Epithelial cell of proximal tubule (primary cell): ENCODE results near the gene RER1. TPM values are rescaled to one million over a fixed set of nuclear protein-coding genes. Genes with fewer than 3 reads are reported as not detected.

ENCODE experiments used
- DNase-seq: peaks from one replicate; pipeline ENCODE4 v3.0.0-alpha.2; 2011; ENCODE audit warnings: low read depth
- H3K4me3 ChIP-seq: 2 replicates; pipeline ENCODE4 v1.5.1; 2011; ENCODE audit warnings: low read depth, mild to moderate bottlenecking, low read length
- total RNA-seq: library from RNA; depleted of rRNA; stranded (reverse); fragments of >200 nt; gene quantifications from 2 replicates; pipeline ENCODE4 v1.2.3, GENCODE V29; 2015
- TF ChIP-seq, protein P1 (sequence below): conservative IDR thresholded peaks from 2 replicates; pipeline ENCODE4 v1.5.1; 2012; ENCODE audit warnings: low read depth, mild to moderate bottlenecking, low read length

RER1 gene, protein sequence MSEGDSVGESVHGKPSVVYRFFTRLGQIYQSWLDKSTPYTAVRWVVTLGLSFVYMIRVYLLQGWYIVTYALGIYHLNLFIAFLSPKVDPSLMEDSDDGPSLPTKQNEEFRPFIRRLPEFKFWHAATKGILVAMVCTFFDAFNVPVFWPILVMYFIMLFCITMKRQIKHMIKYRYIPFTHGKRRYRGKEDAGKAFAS
- total RNA-seq: 114 and 185 TPM in 2 replicates

DNA sequence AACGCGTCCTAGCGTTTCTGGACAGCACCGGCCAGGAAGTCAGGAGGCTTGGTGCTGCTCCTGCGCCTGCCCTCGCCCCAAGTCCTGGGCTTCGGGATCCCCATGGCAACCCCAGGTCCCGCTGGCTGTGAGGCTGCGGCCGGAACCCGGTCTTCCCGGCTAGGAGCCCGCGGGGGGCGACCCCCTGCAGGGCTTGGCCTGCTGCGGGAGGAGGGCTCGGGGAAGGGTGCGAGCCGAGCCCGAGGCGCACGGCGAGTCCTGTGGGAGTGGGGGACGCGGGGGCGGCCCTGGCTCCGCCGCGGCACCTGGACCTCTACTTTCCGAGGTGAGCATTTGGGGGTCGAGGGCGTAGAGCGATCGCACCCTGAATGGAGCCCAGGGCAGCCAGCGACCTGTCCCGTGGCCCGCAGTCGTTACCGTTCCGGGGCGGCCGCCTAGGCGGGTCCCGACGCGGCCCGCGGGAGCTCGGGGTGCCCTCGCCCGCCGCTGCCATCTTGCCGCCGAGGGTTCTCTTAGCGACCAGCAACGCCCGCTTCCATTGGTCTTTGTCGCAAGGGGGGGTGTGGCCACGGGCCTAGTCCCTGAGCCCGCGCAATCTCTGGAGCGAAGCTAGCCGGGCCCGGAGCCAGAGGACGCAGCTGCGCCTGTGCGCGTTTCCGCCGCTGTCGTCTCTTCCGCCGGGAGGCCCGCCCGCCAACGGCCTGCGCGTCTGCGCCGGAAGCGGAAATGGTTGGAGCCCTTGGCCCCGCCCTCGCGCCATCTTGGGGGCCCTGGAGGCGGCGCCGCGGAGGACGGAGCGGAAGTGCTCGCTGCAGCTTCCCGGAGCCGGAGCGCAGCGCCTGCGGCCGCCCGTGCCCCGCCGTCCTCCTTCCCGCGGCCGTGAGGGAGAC lies at the start of gene RER1, which contains the start of gene MORN1:
Gene RER1 (plus strand): TSS at position 801 of the 890 bp plus-strand sequence. CDS start 3,950 bp downstream, outside the sequence.
Gene MORN1 (minus strand): TSS at position 514 of the 890 bp plus-strand sequence. CDS start 21 bp downstream, at position 493.
- H3K4me3 ChIP-seq: peak within 1 kb of the TSS; percentile 100
- TF ChIP-seq, protein P1, sequence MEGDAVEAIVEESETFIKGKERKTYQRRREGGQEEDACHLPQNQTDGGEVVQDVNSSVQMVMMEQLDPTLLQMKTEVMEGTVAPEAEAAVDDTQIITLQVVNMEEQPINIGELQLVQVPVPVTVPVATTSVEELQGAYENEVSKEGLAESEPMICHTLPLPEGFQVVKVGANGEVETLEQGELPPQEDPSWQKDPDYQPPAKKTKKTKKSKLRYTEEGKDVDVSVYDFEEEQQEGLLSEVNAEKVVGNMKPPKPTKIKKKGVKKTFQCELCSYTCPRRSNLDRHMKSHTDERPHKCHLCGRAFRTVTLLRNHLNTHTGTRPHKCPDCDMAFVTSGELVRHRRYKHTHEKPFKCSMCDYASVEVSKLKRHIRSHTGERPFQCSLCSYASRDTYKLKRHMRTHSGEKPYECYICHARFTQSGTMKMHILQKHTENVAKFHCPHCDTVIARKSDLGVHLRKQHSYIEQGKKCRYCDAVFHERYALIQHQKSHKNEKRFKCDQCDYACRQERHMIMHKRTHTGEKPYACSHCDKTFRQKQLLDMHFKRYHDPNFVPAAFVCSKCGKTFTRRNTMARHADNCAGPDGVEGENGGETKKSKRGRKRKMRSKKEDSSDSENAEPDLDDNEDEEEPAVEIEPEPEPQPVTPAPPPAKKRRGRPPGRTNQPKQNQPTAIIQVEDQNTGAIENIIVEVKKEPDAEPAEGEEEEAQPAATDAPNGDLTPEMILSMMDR: no peak

DNA sequence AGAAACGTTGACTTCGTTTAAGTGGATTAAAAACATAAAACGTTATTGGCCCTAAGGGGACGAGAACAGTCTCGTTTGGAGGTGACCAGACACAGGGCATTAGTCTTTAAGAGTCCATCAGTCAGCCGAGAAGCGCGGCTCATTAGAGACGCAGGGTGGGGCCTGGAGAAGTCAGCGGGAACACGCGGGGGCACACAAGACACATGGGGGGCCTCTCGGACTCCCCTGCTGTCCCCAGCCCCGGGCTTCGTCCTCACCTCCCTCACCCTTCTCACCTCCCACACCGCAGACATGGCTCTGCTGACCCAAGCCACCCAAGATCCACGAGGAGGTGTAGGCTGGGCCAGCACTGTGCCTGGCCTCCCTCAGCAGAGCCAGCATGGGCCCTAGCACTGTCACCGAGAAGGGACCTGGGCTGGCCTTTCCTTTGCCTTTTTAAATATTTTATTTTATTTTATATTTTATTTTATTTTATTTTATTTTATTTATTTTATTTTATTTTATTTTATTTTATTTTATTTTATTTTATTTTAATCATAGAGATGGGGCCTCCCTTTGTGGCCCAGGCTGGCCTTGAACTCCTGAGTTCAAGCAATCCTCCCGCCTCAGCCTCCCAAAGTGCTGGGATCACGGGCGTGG lies 49.1 kb upstream of the RER1 start:
- DNase-seq: no peak
- TF ChIP-seq, protein P1: no peak
- H3K4me3 ChIP-seq: no peak overlapping the region

More for the DNA sequence above, at the start of gene RER1, which contains the start of gene MORN1:
- DNase-seq: peak; percentile 65

DNA sequence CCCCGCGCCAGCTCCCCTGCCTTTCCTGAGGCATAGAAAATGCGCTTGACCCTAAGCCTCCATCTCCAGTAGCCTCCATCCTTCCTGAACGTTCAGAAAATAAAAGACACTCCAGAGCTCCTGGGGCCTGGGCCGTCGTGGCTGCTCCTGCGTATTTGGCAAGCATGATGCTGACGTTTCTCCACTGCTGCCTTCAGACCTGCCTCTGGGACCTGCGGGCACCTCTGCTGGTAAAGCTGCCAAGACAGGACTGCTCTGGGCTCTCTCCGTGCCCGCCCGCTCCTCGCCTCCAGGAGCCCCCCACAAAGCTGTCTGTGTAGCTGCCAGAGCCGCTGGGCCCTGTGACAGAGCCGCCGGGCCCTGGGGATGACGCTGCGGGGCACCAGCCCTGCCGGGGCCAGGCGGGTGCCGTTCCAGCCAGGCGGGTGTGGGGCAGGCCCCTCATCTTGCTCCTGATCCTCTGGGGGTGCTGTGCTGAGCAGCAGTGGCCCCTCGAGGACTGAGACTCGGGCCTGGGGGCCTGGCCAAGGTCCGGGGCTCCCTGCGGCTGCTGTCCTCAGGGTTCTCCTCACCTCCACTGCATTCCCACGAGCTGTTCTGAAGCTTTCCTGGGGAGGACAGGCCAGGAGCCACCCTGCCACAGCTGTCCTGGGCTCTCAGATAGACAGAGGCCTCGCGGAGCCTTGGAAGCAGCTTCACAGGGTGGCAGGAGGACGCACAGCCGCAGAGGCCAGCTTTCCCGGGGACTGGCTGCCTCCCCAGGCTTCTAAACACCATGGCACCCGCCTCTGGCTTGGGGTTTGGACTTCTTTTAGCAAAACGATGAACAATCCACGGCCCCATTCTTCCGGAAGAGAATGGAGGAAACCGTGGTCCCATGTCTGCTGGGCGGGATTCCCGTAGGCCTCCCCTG lies 48.4 kb upstream of the RER1 start:
- no peak overlapping the region for H3K4me3 ChIP-seq
- TF ChIP-seq, protein P1: no peak
- DNase-seq: no peak

DNA sequence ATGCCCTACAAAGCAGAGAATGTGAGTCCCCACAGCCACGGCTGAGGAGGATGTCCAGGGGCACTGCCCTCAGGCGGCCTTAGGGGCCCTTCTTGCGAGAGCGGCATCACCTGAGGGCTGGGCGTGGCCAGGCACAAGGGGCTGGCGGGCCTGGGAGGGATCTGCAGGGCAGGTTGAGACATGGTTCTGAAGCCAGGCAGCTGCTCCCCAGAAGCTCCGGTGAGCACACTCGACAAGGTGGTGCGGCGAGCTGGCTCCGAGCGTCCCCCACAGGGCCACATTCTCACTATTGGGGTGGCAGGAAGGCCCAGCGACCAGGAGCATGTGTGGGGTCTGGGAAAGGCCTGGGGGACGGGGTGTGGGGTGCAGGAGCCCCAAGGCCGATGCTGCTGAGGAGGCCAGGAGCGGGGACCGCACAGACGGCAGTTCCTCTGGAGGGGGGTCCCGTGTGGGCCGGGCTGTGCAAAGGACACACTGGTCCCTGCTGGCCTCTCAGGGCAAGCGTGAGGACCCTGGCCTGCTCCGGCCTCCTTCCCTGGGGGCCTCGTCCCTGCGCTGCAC lies 47.4 kb upstream of the RER1 start:
- H3K4me3 ChIP-seq: no peak overlapping the region
- TF ChIP-seq, protein P1: no peak
- DNase-seq: no peak

DNA sequence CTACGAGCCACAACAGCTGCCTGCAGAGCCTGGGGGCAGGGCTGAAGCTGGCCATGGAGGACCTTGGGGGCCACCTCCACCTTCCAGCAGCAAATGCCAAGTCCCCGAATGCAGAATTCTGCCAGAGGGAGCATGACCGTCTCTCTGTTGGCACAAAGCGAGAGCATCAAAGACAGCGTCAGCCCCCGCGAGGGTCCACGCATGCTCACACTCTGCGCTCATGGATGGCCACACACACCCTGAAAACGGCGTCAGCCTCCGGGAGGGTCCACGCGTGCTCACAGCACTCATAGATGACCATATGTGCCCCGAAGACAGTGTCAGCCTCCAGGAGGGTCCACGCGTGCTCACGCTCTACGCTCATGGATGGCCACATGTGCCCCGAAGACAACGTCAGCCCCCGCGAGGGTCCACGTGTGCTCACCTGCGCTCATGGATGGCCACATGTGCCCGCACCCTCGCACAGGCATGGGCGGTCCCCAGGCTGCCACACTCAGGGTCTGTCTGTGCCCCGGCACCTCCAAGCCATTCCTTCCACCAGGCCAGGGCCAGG lies 46.8 kb upstream of the RER1 start:
- no peak overlapping the region for H3K4me3 ChIP-seq
- TF ChIP-seq, protein P1: no peak
- no peak for DNase-seq
